HepG2 (cell line): Measurements from ENCODE around the gene CENPB. TPM values are rescaled to one million over a fixed set of nuclear protein-coding genes. Genes with fewer than 3 reads are reported as not detected.

Source experiments
- CHD4 ChIP-seq: fragments of 200-600 bp; sonication (generic); IDR thresholded peaks from 2 replicates; pipeline ENCODE4 v1.7.0; 2017; ENCODE audit warnings: mild to moderate bottlenecking, low read length, borderline replicate concordance
- GABPA ChIP-seq, 2 experiments: IDR thresholded peaks; 2 replicates each; pipeline ENCODE4 v1.6.1; 2011 to 2016; ENCODE audit warnings: low read depth in 2 of 2, low read length in 1 of 2, missing biosample characterization in 1 of 2, missing genetic modification characterization in 1 of 2
- NR3C1 ChIP-seq: sonication (generic); formaldehyde crosslinking; IDR thresholded peaks from 2 replicates; pipeline ENCODE4 v1.4.0; 2020; ENCODE audit warnings: missing genetic modification reagents
- NRL ChIP-seq: sonication (generic); formaldehyde crosslinking; IDR thresholded peaks from 2 replicates; pipeline ENCODE4 v1.5.0; 2020; ENCODE audit warnings: missing genetic modification reagents, mild to moderate bottlenecking, moderate library complexity, borderline replicate concordance
- PCBP2 ChIP-seq: fragments of 200-400 bp; formaldehyde crosslinking; optimal IDR thresholded peaks from 2 replicates; pipeline ENCODE3; 2018; ENCODE audit warnings: low read length, low read depth; ENCODE audit not compliant: poor library complexity, severe bottlenecking
- SP2 ChIP-seq: sonication (generic); formaldehyde crosslinking; IDR thresholded peaks from 2 replicates; pipeline ENCODE4 v1.5.1; 2020; ENCODE audit warnings: mild to moderate bottlenecking, missing genetic modification reagents
- TBX2 ChIP-seq: sonication (generic); formaldehyde crosslinking; IDR thresholded peaks from 2 replicates; pipeline ENCODE4 v1.5.0; 2020; ENCODE audit warnings: missing genetic modification reagents, mild to moderate bottlenecking, borderline replicate concordance
- ZNF350 ChIP-seq: sonication (generic); formaldehyde crosslinking; IDR thresholded peaks from 2 replicates; pipeline ENCODE4 v1.4.0; 2020; ENCODE audit warnings: mild to moderate bottlenecking, low read depth, missing genetic modification reagents, borderline replicate concordance
- ZNF501 ChIP-seq: sonication (generic); formaldehyde crosslinking; IDR thresholded peaks from 2 replicates; pipeline ENCODE4 v1.5.1; 2020; ENCODE audit warnings: mild to moderate bottlenecking, moderate library complexity, missing genetic modification reagents
- ZNF775 ChIP-seq: sonication (generic); formaldehyde crosslinking; IDR thresholded peaks from 2 replicates; pipeline ENCODE4 v1.4.0; 2020; ENCODE audit warnings: missing genetic modification reagents, mild to moderate bottlenecking, moderate library complexity, borderline replicate concordance
- polyA plus RNA-seq, 8 experiments: library from polyadenylated mRNA; depleted of rRNA in 3 of 8; stranded (reverse) in 7 of 8; unstranded in 1 of 8; fragments of >200 nt; fragmentation: Illumina TruSeq in 4 of 8; extraction: Trizol in 4 of 8; gene quantifications; 2 replicates each; pipeline versions ENCODE4 v1.2.1 to v1.2.3, GENCODE V29; 2011 to 2016; ENCODE audit warnings: low read depth in 4 of 8, missing spikeins in 1 of 8, mixed read lengths in 1 of 8; ENCODE audit not compliant: insufficient read depth in 1 of 8
- total RNA-seq, 5 experiments: library from RNA; depleted of rRNA; stranded (reverse); fragments of >200 nt; fragmentation: Illumina TruSeq; extraction: Trizol; gene quantifications; 2 replicates each; pipeline ENCODE4 v1.2.3, GENCODE V29; 2016; ENCODE audit warnings: low read depth in 1 of 5
- TF ChIP-seq, protein P1 (sequence below), 2 experiments: sonication (generic) in 1 of 2; formaldehyde crosslinking in 1 of 2; IDR thresholded peaks; 2 replicates each; pipeline versions ENCODE4 v1.4.0 to v1.6.1; 2018 to 2020; ENCODE audit warnings: missing genetic modification reagents in 2 of 2, borderline replicate concordance in 1 of 2, low read depth in 1 of 2, mild to moderate bottlenecking in 1 of 2, missing biosample characterization in 1 of 2
- TF ChIP-seq, protein P2 (sequence below): sonication (generic); formaldehyde crosslinking; IDR thresholded peaks from 2 replicates; pipeline ENCODE4 v1.8.1; 2023; ENCODE audit warnings: mild to moderate bottlenecking, missing genetic modification reagents, borderline replicate concordance
- TF ChIP-seq, protein P3 (sequence below): fragments of 450-650 bp; IDR thresholded peaks from 2 replicates; pipeline ENCODE4 v1.6.1; 2016
- TF ChIP-seq, protein P4 (sequence below): sonication (generic); formaldehyde crosslinking; IDR thresholded peaks from 2 replicates; pipeline ENCODE4 v1.4.0; 2020; ENCODE audit warnings: mild to moderate bottlenecking, missing genetic modification reagents
- TF ChIP-seq, protein P5 (sequence below): IDR thresholded peaks from 2 replicates; pipeline ENCODE4 v1.6.1; 2016; ENCODE audit warnings: missing compliant biosample characterization, missing genetic modification reagents, borderline replicate concordance
- TF ChIP-seq, protein P6 (sequence below): IDR thresholded peaks from 2 replicates; pipeline ENCODE4 v1.6.1; 2012; ENCODE audit warnings: low read length, improper control_type of control experiment

CENPB gene
- total and polyA plus RNA-seq, 2 of the 13 experiments (the other 11 are each of a cell fraction or from before 2014, with no cell fraction given): 10.4 to 54.5 TPM

DNA sequence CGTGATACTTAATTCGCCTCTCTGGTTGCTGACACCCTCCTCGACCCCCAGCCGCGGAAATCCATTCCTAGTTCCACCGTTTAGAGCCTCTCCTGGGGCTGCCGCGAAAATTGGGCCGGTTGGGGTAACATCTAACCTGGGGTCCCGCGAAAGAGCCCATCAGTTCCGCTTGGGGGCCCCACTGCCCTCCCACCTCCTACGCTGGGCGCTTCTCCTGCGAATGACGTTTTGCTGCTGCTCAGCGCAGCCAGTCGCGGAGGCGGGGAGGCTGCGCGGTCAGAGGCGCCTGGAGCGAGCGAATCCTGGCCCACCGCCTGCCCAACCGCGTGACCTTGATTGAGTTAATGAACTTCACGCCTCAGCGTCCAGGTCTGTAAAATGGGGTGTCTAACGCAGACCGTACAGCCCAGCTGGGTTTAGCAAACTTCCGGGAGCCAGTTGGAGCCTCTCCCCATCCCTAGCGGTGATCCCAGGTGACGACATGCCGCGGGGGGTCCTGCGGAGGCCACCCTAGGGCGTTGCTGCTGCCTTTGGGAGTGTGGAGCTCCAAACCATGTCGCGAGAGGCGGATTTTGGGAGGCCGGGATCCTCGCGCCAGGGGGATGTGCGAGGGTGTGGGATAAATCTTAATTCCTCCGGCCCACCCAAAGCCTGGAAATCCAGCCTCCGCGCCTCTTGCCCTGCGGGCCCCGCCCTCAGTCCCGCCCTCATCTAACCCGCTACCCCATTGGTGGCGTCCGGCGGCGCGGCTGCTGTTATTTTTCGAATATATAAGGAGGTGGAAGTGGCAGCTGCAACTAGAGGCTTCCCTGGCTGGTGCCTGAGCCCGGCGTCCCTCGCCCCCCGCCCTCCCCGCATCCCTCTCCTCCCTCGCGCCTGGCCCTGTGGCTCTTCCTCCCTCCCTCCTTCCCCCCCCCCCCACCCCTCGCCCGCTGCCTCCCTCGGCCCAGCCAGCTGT, 9.2 kb upstream of the CENPB start, which contains the start of gene CDC25B (continued):
- TF ChIP-seq, protein P1, sequence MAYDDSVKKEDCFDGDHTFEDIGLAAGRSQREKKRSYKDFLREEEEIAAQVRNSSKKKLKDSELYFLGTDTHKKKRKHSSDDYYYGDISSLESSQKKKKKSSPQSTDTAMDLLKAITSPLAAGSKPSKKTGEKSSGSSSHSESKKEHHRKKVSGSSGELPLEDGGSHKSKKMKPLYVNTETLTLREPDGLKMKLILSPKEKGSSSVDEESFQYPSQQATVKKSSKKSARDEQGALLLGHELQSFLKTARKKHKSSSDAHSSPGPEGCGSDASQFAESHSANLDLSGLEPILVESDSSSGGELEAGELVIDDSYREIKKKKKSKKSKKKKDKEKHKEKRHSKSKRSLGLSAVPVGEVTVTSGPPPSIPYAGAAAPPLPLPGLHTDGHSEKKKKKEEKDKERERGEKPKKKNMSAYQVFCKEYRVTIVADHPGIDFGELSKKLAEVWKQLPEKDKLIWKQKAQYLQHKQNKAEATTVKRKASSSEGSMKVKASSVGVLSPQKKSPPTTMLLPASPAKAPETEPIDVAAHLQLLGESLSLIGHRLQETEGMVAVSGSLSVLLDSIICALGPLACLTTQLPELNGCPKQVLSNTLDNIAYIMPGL (CRISPR knock-in tag; IDR thresholded peaks at IDR 0.05; ENCODE audit: borderline replicate concordance in 1 of 2, low read depth in 1 of 2): peak; percentile 59 to 71; a peak in 3 of 4 replicates
- TF ChIP-seq, protein P2, sequence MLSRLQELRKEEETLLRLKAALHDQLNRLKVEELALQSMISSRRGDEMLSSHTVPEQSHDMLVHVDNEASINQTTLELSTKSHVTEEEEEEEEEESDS (CRISPR knock-in tag): no peak
- TF ChIP-seq ZNF350 (CRISPR knock-in tag) (peak; percentile 86), GABPA (IDR thresholded peaks at IDR 0.05; ENCODE audit: low read depth, low read length) (no peak), GABPA (CRISPR knock-in tag; IDR thresholded peaks at IDR 0.05; ENCODE audit: low read depth) (peak; percentile 72), TBX2 (CRISPR knock-in tag) (peak; percentile 78; the same call in 1 of the 2 replicates), NR3C1 (CRISPR knock-in tag) (no peak), SP2 (CRISPR knock-in tag) (peak; percentile 51), ZNF775 (CRISPR knock-in tag) (peak; percentile 32; the same call in 1 of the 2 replicates), PCBP2 (peak; percentile 33), ZNF501 (peak; percentile 85), NRL (CRISPR knock-in tag) (peak; percentile 90), CHD4 (peak; percentile 99)
- TF ChIP-seq, protein P3, sequence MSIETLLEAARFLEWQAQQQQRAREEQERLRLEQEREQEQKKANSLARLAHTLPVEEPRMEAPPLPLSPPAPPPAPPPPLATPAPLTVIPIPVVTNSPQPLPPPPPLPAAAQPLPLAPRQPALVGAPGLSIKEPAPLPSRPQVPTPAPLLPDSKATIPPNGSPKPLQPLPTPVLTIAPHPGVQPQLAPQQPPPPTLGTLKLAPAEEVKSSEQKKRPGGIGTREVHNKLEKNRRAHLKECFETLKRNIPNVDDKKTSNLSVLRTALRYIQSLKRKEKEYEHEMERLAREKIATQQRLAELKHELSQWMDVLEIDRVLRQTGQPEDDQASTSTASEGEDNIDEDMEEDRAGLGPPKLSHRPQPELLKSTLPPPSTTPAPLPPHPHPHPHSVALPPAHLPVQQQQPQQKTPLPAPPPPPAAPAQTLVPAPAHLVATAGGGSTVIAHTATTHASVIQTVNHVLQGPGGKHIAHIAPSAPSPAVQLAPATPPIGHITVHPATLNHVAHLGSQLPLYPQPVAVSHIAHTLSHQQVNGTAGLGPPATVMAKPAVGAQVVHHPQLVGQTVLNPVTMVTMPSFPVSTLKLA: no peak
- TF ChIP-seq, protein P4, sequence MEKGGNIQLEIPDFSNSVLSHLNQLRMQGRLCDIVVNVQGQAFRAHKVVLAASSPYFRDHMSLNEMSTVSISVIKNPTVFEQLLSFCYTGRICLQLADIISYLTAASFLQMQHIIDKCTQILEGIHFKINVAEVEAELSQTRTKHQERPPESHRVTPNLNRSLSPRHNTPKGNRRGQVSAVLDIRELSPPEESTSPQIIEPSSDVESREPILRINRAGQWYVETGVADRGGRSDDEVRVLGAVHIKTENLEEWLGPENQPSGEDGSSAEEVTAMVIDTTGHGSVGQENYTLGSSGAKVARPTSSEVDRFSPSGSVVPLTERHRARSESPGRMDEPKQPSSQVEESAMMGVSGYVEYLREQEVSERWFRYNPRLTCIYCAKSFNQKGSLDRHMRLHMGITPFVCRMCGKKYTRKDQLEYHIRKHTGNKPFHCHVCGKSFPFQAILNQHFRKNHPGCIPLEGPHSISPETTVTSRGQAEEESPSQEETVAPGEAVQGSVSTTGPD (CRISPR knock-in tag): 0 out of 2 replicates have a peak, but pooled peaks have one; percentile 16
- TF ChIP-seq, protein P5, sequence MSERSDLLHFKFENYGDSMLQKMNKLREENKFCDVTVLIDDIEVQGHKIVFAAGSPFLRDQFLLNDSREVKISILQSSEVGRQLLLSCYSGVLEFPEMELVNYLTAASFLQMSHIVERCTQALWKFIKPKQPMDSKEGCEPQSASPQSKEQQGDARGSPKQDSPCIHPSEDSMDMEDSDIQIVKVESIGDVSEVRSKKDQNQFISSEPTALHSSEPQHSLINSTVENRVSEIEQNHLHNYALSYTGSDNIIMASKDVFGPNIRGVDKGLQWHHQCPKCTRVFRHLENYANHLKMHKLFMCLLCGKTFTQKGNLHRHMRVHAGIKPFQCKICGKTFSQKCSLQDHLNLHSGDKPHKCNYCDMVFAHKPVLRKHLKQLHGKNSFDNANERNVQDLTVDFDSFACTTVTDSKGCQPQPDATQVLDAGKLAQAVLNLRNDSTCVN (CRISPR knock-in tag): no peak; the same call in 1 of the 2 replicates
- TF ChIP-seq, protein P6, sequence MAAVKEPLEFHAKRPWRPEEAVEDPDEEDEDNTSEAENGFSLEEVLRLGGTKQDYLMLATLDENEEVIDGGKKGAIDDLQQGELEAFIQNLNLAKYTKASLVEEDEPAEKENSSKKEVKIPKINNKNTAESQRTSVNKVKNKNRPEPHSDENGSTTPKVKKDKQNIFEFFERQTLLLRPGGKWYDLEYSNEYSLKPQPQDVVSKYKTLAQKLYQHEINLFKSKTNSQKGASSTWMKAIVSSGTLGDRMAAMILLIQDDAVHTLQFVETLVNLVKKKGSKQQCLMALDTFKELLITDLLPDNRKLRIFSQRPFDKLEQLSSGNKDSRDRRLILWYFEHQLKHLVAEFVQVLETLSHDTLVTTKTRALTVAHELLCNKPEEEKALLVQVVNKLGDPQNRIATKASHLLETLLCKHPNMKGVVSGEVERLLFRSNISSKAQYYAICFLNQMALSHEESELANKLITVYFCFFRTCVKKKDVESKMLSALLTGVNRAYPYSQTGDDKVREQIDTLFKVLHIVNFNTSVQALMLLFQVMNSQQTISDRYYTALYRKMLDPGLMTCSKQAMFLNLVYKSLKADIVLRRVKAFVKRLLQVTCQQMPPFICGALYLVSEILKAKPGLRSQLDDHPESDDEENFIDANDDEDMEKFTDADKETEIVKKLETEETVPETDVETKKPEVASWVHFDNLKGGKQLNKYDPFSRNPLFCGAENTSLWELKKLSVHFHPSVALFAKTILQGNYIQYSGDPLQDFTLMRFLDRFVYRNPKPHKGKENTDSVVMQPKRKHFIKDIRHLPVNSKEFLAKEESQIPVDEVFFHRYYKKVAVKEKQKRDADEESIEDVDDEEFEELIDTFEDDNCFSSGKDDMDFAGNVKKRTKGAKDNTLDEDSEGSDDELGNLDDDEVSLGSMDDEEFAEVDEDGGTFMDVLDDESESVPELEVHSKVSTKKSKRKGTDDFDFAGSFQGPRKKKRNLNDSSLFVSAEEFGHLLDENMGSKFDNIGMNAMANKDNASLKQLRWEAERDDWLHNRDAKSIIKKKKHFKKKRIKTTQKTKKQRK: no peak
